NT2/D1 (cell line): ENCODE data around the gene FBXW11.

ENCODE experiments used
- SUZ12 ChIP-seq: IDR thresholded peaks from 2 replicates; pipeline ENCODE4 v1.6.1; 2011; ENCODE audit not compliant: insufficient read length, insufficient read depth; ENCODE audit errors: extremely low read depth
- YY1 ChIP-seq: IDR thresholded peaks from 2 replicates; pipeline ENCODE4 v1.6.1; 2011; ENCODE audit not compliant: insufficient read length, insufficient read depth

GRCh38 chr5:171978016-171978415, 28.4 kb downstream of the FBXW11 start:
- TF ChIP-seq SUZ12, result no peak
- no peak for TF ChIP-seq YY1
